ENCODE measurements around the gene ZBTB7C. TPM values are rescaled to one million over a fixed set of nuclear protein-coding genes. Genes with fewer than 3 reads are reported as not detected.

Gene ZBTB7C
- total and polyA plus RNA-seq, 8 donors = 3.0 to 47.8 (median 19.3) TPM

DNA sequence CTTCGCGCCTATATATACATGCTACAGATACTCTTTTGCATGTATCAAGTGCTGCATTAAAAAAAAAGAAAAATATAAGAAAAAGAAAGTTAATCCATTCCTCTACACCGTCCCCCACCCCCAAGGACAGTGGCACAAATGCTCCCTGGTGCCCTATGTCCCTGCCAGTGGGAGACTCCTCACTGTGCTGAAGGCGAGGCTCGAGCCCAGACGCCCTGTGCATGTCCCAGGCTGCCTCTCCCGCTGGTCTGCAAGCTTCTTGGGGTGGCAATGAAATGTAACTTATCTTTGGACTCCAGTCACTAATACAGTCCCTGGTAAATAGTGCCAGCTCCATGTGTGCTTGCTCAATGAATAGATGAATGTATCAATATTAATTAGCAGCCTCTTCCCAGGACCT, 293.2 kb downstream of the ZBTB7C start:
- no peak for TF ChIP-seq EP300 (IDR thresholded peaks at IDR 0.05)
- no peak for TF ChIP-seq POLR2AphosphoS5 (IDR thresholded peaks at IDR 0.05)
- no peak for TF ChIP-seq POLR2A (IDR thresholded peaks at IDR 0.05)
- TF ChIP-seq, protein P1, sequence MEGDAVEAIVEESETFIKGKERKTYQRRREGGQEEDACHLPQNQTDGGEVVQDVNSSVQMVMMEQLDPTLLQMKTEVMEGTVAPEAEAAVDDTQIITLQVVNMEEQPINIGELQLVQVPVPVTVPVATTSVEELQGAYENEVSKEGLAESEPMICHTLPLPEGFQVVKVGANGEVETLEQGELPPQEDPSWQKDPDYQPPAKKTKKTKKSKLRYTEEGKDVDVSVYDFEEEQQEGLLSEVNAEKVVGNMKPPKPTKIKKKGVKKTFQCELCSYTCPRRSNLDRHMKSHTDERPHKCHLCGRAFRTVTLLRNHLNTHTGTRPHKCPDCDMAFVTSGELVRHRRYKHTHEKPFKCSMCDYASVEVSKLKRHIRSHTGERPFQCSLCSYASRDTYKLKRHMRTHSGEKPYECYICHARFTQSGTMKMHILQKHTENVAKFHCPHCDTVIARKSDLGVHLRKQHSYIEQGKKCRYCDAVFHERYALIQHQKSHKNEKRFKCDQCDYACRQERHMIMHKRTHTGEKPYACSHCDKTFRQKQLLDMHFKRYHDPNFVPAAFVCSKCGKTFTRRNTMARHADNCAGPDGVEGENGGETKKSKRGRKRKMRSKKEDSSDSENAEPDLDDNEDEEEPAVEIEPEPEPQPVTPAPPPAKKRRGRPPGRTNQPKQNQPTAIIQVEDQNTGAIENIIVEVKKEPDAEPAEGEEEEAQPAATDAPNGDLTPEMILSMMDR (IDR thresholded peaks at IDR 0.05) = no peak
- no peak for DNase-seq
- Histone ChIP-seq H3K4me3 (no peak overlapping the region), H3K36me3 (no peaks in the 10 kb centered on the region), H3K27me3 (no peaks in the 10 kb centered on the region), H3K9me3 (no peaks in the 10 kb centered on the region), H3K4me1 (no peaks in the 10 kb centered on the region), H3K27ac (no peak overlapping the region)
- 86 to 96% (median 94%) methylated on average over 7 of the region's 7 CpGs for WGBS, 5 donors
- intact Hi-C loops (cut with DNase I; ENCODE audit: low total_unique reads) = no loop called here

DNA sequence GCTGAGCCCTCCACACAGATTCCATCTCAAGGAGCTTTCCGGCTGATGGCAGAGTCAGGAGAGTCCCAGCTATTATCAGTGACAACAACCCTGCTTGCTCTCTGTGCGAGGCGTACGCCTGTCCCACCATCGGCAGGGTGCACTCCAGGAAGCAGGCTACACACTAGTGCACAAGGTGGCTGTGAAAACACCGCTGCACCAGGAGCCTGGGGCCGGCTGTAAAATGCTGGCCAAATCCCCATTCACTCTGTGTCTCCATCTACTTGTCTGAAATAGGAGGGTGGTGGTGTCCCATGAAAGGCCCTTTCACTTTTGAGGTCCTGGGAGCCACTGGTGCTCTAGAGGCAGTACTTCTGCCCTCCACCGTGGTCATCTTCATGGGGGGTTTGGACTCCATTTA, 295.5 kb downstream of the ZBTB7C start:
- 82 to 94% (median 93%) methylated on average over 8 of the region's 8 CpGs for WGBS, 5 donors
- no peak overlapping the region for H3K27ac ChIP-seq
- H3K4me3 ChIP-seq = no peak overlapping the region
- no peak for DNase-seq
- no peaks in the 10 kb centered on the region for H3K4me1 ChIP-seq
- no peaks in the 10 kb centered on the region for H3K9me3 ChIP-seq
- intact Hi-C loops (cut with DNase I; ENCODE audit: low total_unique reads) = no loop called here
- no peaks in the 10 kb centered on the region for H3K27me3 ChIP-seq
- TF ChIP-seq POLR2A (IDR thresholded peaks at IDR 0.05) (no peak), EP300 (IDR thresholded peaks at IDR 0.05) (no peak), POLR2AphosphoS5 (IDR thresholded peaks at IDR 0.05) (no peak)
- TF ChIP-seq, protein P1 (IDR thresholded peaks at IDR 0.05) = no peak
- no peaks in the 10 kb centered on the region for H3K36me3 ChIP-seq

DNA sequence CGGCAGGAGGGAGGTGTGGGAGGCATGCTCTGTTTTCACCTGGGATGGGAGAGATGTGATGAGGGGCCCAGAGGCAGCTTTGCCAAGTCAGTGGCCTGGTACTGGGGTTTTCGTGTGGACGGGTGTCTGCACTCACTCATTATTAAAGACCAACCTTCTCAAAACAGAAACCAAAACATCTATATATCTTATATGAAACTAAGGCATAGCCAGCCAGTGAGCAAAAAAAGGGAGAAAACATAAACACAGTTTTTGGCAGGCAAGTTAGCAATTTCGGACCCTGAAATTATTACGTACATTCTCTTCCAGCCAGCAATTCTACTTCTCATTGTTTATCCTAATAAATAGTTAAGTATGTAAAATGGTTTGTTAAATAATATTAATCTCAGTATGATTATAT, 297.6 kb downstream of the ZBTB7C start:
- Histone ChIP-seq H3K9me3 (no peaks in the 10 kb centered on the region), H3K4me3 (no peak overlapping the region), H3K27me3 (peaks cover 0 to 6% (median 0%) of the 10 kb centered on the region in 3 donors), H3K36me3 (no peaks in the 10 kb centered on the region), H3K4me1 (peaks cover 0 to 11% (median 0%) of the 10 kb centered on the region in 4 donors), H3K27ac (no peak overlapping the region)
- 66 to 82% (median 79%) methylated on average over 5 of the region's 5 CpGs for WGBS, 5 donors
- no peak for DNase-seq
- TF ChIP-seq POLR2AphosphoS5 (IDR thresholded peaks at IDR 0.05) (no peak), EP300 (IDR thresholded peaks at IDR 0.05) (no peak), POLR2A (IDR thresholded peaks at IDR 0.05) (no peak)
- TF ChIP-seq, protein P1 (IDR thresholded peaks at IDR 0.05) = no peak
- intact Hi-C loops (cut with DNase I; ENCODE audit: low total_unique reads) = no loop called here

DNA sequence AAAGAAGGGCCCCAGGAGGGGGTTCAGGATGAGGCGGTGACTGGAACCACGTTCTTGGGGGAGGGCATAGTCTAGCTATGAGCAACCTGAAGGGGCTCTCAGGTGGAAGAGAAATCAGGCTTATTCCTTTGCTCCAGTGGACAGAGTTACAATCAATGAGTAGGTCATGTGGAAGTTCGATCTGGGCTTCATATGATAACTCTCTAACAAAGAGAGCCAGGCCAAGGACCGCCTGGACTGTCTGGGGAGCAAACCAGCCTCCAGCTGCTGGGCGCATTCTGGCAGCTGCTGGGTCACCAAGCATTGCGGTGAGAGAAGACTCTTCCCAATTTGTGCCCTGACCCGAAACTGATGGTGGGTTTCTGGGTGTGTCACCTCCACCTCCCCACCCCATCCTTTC, 298.4 kb downstream of the ZBTB7C start:
- intact Hi-C loops (cut with DNase I; ENCODE audit: low total_unique reads) = no loop called here
- no peak overlapping the region for H3K27ac ChIP-seq
- peaks cover 0 to 6% (median 0%) of the 10 kb centered on the region in 3 donors for H3K27me3 ChIP-seq
- no peak for TF ChIP-seq POLR2A (IDR thresholded peaks at IDR 0.05)
- TF ChIP-seq POLR2AphosphoS5 (IDR thresholded peaks at IDR 0.05) = no peak
- no peaks in the 10 kb centered on the region for H3K9me3 ChIP-seq
- WGBS, 5 donors = 76 to 87% (median 85%) methylated on average over 7 of the region's 7 CpGs
- DNase-seq = no peak
- peaks cover 0 to 12% (median 0%) of the 10 kb centered on the region in 4 donors for H3K4me1 ChIP-seq
- no peak overlapping the region for H3K4me3 ChIP-seq
- no peaks in the 10 kb centered on the region for H3K36me3 ChIP-seq

DNA sequence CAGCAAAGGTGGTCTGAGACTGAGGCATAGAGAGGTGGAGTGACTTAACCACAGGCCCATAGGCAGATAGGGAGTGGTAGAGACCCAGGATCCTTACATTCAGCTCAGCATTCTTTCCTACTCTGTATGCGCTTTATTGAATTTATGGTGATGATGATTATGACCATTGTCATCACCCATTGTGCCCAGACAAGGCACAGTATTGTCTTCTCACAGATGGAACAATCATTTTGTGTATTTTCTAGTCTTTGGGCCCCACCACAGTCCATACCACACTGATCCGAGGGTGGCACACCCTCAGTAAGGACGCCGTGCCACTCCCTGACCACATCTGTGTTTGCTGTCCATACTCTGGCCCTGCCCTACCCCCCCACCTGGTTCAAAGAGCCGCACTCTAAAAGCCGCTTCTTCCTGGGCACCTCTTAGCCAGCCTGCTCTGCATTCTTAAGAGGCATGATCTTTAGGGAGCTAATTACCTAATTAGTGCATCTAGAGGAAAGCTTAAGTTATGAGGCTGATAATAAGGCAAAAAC, 299.2 kb downstream of the ZBTB7C start:
- Histone ChIP-seq H3K36me3 (no peaks in the 10 kb centered on the region), H3K4me3 (no peak overlapping the region), H3K27ac (no peak overlapping the region), H3K27me3 (peaks cover 0 to 6% (median 0%) of the 10 kb centered on the region in 3 donors), H3K4me1 (peaks cover 0 to 12% (median 0%) of the 10 kb centered on the region in 4 donors), H3K9me3 (no peaks in the 10 kb centered on the region)
- intact Hi-C loops (cut with DNase I; ENCODE audit: low total_unique reads) = no loop called here
- no peak for DNase-seq
- WGBS, 5 donors = 63 to 77% (median 70%) methylated on average over 6 of the region's 6 CpGs
- no peak for TF ChIP-seq POLR2AphosphoS5 (IDR thresholded peaks at IDR 0.05)
- no peak for TF ChIP-seq POLR2A (IDR thresholded peaks at IDR 0.05)
- TF ChIP-seq EP300 (IDR thresholded peaks at IDR 0.05) = no peak
